Measurements from ENCODE around the gene COL20A1. TPM values are rescaled to one million over a fixed set of nuclear protein-coding genes. Genes with fewer than 3 reads are reported as not detected.

Gene COL20A1
- total and polyA plus RNA-seq, 2 donors (not counting 1 experiment from before 2014, with no cell fraction given), result not detected

GRCh38 chr20:63318391-63319163 is 25.6 kb downstream of the COL20A1 start:
- no peaks in the 10 kb centered on the region for H3K9me3 Mint-ChIP-seq (ENCODE audit: insufficient read depth)
- ChIA-PET POLR2A (no interaction called here), CTCF (no interaction called here)
- H3K4me1 Mint-ChIP-seq, result no peaks in the 10 kb centered on the region
- Histone ChIP-seq H3K27ac (ENCODE audit: low read length in 2 of 2) (no peak overlapping the region), H3K79me2 (ENCODE audit: control insufficient read depth, insufficient read depth, low read length) (no peaks in the 10 kb centered on the region), H3K36me3 (replicated peaks in 1 of 2; ENCODE audit: control extremely low read depth in 1 of 2, control insufficient read depth in 1 of 2, extremely low read depth in 1 of 2, insufficient read depth in 2 of 2, low read length in 1 of 2) (no peaks in the 10 kb centered on the region), H3K4me1 (ENCODE audit: control insufficient read depth in 2 of 2, insufficient read depth in 2 of 2, low read length in 2 of 2) (no peaks in the 10 kb centered on the region), H2AFZ (ENCODE audit: insufficient read depth, low read depth, low read length, poor library complexity, severe bottlenecking) (no peak overlapping the region), H3K4me2 (replicated peaks; ENCODE audit: low read depth, low read length, poor library complexity, severe bottlenecking) (no peak overlapping the region), H3K4me3 (ENCODE audit: control extremely low read depth in 1 of 5, extremely low read depth in 1 of 5, insufficient read depth in 1 of 5, low read depth in 2 of 5, low read length in 4 of 5) (no peak overlapping the region), H3K9ac (ENCODE audit: low read length) (no peak overlapping the region), H3K27me3 (replicated peaks in 1 of 4; ENCODE audit: control extremely low read depth in 1 of 4, control insufficient read depth in 3 of 4, insufficient read depth in 4 of 4, low read length in 3 of 4) (peaks cover 0 to 2% (median 0%) of the 10 kb centered on the region in 4 experiments), H4K20me1 (ENCODE audit: control insufficient read depth, insufficient read depth, low read length, poor library complexity, severe bottlenecking) (no peaks in the 10 kb centered on the region), H3K9me3 (ENCODE audit: control extremely low read depth in 1 of 3, control insufficient read depth in 2 of 3, insufficient read depth in 1 of 3, low read length in 2 of 3) (peaks cover 0 to 3% (median 0%) of the 10 kb centered on the region in 3 donors)
- no peak overlapping the region for H3K4me3 Mint-ChIP-seq
- WGBS (ENCODE audit: insufficient coverage), result 92% methylated on average over 22 of the region's 24 CpGs
- no peak for TF ChIP-seq EZH2 (IDR thresholded peaks at IDR 0.05; ENCODE audit: borderline replicate concordance, insufficient read depth, low read depth, low read length, poor library complexity, severe bottlenecking)
- no peak for TF ChIP-seq CTCF (IDR thresholded peaks at IDR 0.05)
- no peak overlapping the region for H3K27ac Mint-ChIP-seq
- no peak for DNase-seq
- intact Hi-C loops (cut with micrococcal nuclease), result no loop called here
- no peak for ATAC-seq (ENCODE audit: low read depth)
- H3K27me3 Mint-ChIP-seq, result peaks cover under 1% of the 10 kb centered on the region

Data from B cell (primary cell).